D721Med (cell line): ENCODE measurements around the gene TTC1.

Experiments used
- DNase-seq: peaks from one replicate; pipeline ENCODE4 v3.0.0; 2011; ENCODE audit warnings: low spot score; ENCODE audit not compliant: insufficient read length
- FAIRE-seq: peaks from 2 replicates; lab custom pipeline; 2011; peaks lifted over from hg19 to GRCh38; lab: Jason Lieb, UNC
- TF ChIP-seq, protein P1 (sequence below): IDR thresholded peaks from 2 replicates; pipeline ENCODE4 v1.5.1; 2012; ENCODE audit warnings: mild to moderate bottlenecking, control low read depth; ENCODE audit not compliant: insufficient read depth; ENCODE audit errors: missing control alignments

Gene TTC1

DNA sequence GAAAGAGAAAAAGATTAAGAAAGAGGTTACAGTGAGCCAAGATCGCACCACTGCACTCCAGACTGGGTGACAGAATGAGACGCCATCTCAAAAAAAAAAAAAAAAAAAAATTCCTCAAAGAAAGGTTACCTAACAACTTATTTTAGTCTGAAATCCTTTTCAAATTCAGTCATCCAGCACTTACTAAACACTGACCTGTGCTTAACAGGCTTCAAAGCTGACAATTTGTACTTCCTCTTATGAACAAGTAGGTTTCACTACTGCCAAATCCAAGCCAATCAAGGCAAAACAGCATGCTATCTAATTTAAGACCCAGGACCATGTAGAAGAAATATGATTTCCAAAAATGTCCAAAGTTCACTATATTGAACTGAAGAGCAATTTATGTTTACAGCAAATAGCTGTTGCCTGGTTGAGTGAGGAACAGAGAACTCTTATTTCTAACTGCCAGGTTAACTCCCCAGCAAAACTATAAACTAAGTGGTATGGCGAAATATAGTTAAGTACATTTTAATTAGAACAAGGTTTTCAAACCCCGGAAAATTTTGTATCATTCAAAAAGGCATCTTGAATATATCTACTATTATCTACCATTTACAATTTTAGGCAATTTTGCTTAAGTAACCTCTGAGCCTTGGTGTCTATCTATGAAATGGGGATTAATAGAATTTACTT is 96.9 kb downstream of the TTC1 start:
- FAIRE-seq, result no peak

DNA sequence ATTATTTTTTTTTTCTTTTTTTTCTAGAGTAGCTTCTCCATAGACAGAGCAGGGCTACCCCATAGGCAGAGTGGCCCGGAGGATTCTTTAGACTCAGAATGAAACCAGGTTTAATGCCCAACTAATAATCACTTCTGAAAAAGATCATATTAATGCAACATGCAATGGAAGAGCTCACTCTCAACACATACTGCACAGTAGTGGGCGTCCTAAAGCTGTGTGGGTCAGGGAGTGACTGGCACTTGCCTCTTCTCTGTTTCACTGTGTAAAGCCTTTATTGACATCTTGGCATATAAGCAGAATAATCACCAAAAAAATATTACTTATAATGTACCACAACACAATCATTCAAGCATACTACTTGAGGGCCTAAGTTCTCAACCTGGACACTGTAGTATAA is 99.2 kb downstream of the TTC1 start:
- no peak for FAIRE-seq
- TF ChIP-seq, protein P1, sequence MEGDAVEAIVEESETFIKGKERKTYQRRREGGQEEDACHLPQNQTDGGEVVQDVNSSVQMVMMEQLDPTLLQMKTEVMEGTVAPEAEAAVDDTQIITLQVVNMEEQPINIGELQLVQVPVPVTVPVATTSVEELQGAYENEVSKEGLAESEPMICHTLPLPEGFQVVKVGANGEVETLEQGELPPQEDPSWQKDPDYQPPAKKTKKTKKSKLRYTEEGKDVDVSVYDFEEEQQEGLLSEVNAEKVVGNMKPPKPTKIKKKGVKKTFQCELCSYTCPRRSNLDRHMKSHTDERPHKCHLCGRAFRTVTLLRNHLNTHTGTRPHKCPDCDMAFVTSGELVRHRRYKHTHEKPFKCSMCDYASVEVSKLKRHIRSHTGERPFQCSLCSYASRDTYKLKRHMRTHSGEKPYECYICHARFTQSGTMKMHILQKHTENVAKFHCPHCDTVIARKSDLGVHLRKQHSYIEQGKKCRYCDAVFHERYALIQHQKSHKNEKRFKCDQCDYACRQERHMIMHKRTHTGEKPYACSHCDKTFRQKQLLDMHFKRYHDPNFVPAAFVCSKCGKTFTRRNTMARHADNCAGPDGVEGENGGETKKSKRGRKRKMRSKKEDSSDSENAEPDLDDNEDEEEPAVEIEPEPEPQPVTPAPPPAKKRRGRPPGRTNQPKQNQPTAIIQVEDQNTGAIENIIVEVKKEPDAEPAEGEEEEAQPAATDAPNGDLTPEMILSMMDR, result no peak
- DNase-seq, result no peak

More for the DNA sequence above, 96.9 kb downstream of the TTC1 start:
- no peak for DNase-seq
- TF ChIP-seq, protein P1, result no peak
